A549 (cell line): ENCODE results near the gene NFILZ. TPM values are rescaled to one million over a fixed set of nuclear protein-coding genes. Genes with fewer than 3 reads are reported as not detected.
A peak's percentile ranks its signal among the peaks of the same experiment; 100 is the strongest.

ENCODE experiments used
- ATAC-seq, 2 experiments: fragments of 200-7000 bp in 1 of 2; fragments of >200 bp in 1 of 2; cut with Nextera tagmentation in 1 of 2; cut with Tn5 transposase in 1 of 2; 3 replicates each; pipeline versions ENCODE4 v1.8.0 to v1.9.1; 2018 to 2020; ENCODE audit warnings: mild to moderate bottlenecking in 1 of 2, moderate library complexity in 1 of 2
- CTCF ChIA-PET: fragments of 300-600 bp; sonication (Branson Sonifier 250); formaldehyde crosslinking; extraction: SDS; loops from one replicate; lab custom pipeline; 2021; ENCODE audit warnings: antibody characterized with exemption, inconsistent platforms; lab: Yijun Ruan, JAX
- POLR2A ChIA-PET: fragments of 350-600 bp; formaldehyde crosslinking; extraction: SDS; loops from one replicate; lab custom pipeline; 2021; ENCODE audit warnings: antibody characterized with exemption, inconsistent platforms; lab: Yijun Ruan, JAX
- DNase-seq, 2 experiments: peaks; one replicate each; pipeline versions ENCODE4 v3.0.0 to v3.0.0-alpha.2; 2011 to 2016; ENCODE audit warnings: low read depth in 1 of 2, low spot score in 1 of 2
- FAIRE-seq: peaks from 2 replicates; lab custom pipeline; 2011; peaks lifted over from hg19 to GRCh38; lab: Jason Lieb, UNC
- H3K27ac ChIP-seq, 2 experiments: fragments of >200 bp; sonication (Bioruptor Twin); formaldehyde crosslinking; 3 replicates each; pipeline ENCODE4 v1.5.1; 2016 to 2017
- H3K4me1 ChIP-seq: fragments of >200 bp; sonication (Bioruptor Twin); formaldehyde crosslinking; 3 replicates; pipeline ENCODE4 v1.6.1; 2016
- H3K4me2 ChIP-seq: fragments of >200 bp; sonication (Bioruptor Twin); formaldehyde crosslinking; 3 replicates; pipeline ENCODE4 v1.6.1; 2016
- H3K4me3 ChIP-seq: fragments of >200 bp; sonication (Bioruptor Twin); formaldehyde crosslinking; 3 replicates; pipeline ENCODE4 v1.5.1; 2016
- H3K9me3 ChIP-seq: fragments of >200 bp; sonication (Bioruptor Twin); formaldehyde crosslinking; 3 replicates; pipeline ENCODE4 v1.6.1; 2016
- BHLHE40 ChIP-seq: IDR thresholded peaks from 2 replicates; pipeline ENCODE4 v1.6.1; 2012; ENCODE audit warnings: low read depth, low read length, inconsistent platforms
- CBX8 ChIP-seq: fragments of 200-600 bp; sonication (generic); IDR thresholded peaks from 2 replicates; pipeline ENCODE4 v1.6.1; 2016
- CEBPB ChIP-seq, 2 experiments: fragments of >200 bp in 1 of 2; sonication (Bioruptor Twin) in 1 of 2; formaldehyde crosslinking in 1 of 2; IDR thresholded peaks; 2 replicates each; pipeline ENCODE4 v1.6.1; 2012 to 2016
- FOSB ChIP-seq: fragments of 250-450 bp; sonication (Bioruptor Pico); IDR thresholded peaks from 2 replicates; pipeline ENCODE4 v1.5.0; 2020; ENCODE audit warnings: mild to moderate bottlenecking, moderate library complexity
- FOSL2 ChIP-seq, 2 experiments: fragments of 450-650 bp in 1 of 2; fragments of >200 bp in 1 of 2; sonication (Bioruptor Twin) in 1 of 2; formaldehyde crosslinking; IDR thresholded peaks; 2 replicates each; pipeline versions ENCODE4 v1.5.0 to v1.6.1; 2016 to 2020; ENCODE audit warnings: mild to moderate bottlenecking in 1 of 2, moderate library complexity in 1 of 2
- HDAC2 ChIP-seq: fragments of 200-600 bp; sonication (generic); IDR thresholded peaks from 2 replicates; pipeline ENCODE4 v1.6.1; 2016
- MAFK ChIP-seq: fragments of 450-650 bp; IDR thresholded peaks from 2 replicates; pipeline ENCODE4 v1.6.1; 2014; ENCODE audit not compliant: partially characterized antibody
- MYC ChIP-seq: IDR thresholded peaks from 2 replicates; pipeline ENCODE4 v1.6.1; 2012; ENCODE audit warnings: mild to moderate bottlenecking, inconsistent platforms, low read length, improper control_type of control experiment, borderline replicate concordance
- POLR2AphosphoS2 ChIP-seq: conservative IDR thresholded peaks from 2 replicates; pipeline ENCODE4 v1.6.1; 2012; ENCODE audit warnings: low read length, improper control_type of control experiment, inconsistent platforms
- RAD21 ChIP-seq, 2 experiments: fragments of >200 bp in 1 of 2; sonication (Bioruptor Twin) in 1 of 2; formaldehyde crosslinking in 1 of 2; IDR thresholded peaks in 1 of 2; conservative IDR thresholded peaks in 1 of 2; 2 replicates in 1 of 2; 3 replicates in 1 of 2; pipeline ENCODE4 v1.6.1; 2012 to 2018; ENCODE audit warnings: inconsistent platforms in 1 of 2
- SMC3 ChIP-seq: fragments of >200 bp; sonication (Bioruptor Twin); formaldehyde crosslinking; IDR thresholded peaks from 3 replicates; pipeline ENCODE4 v1.6.1; 2018; ENCODE audit warnings: inconsistent platforms
- ZSCAN20 ChIP-seq: fragments of 250-450 bp; sonication (Bioruptor Pico); IDR thresholded peaks from 2 replicates; pipeline ENCODE4 v1.8.0; 2022; ENCODE audit warnings: mild to moderate bottlenecking, moderate library complexity
- WGBS: methylation state at CpG from one replicate; pipeline ENCODE4 v1.1.6; 2017; ENCODE audit errors: missing lambda C conversion rate; 5-methylcytosine and 5-hydroxymethylcytosine counted together
- polyA plus RNA-seq, 4 experiments: library from polyadenylated mRNA; depleted of rRNA in 3 of 4; stranded (reverse); fragments of >200 nt; fragmentation: RNase III in 1 of 4; extraction: RNeasy Plus Mini Kit Qiagen cat#74134 plus additional on column Dnase treatment in 1 of 4; gene quantifications; 2 replicates in 3 of 4; 3 replicates in 1 of 4; pipeline ENCODE4 v1.2.3, GENCODE V29; 2011 to 2017
- TF ChIP-seq, protein P1 (sequence below): fragments of 200-600 bp; sonication (generic); IDR thresholded peaks from 2 replicates; pipeline ENCODE4 v1.6.1; 2016; ENCODE audit warnings: antibody characterized with exemption, mild to moderate bottlenecking, moderate library complexity
- TF ChIP-seq, protein P2 (sequence below): fragments of 450-650 bp; IDR thresholded peaks from 2 replicates; pipeline ENCODE4 v1.6.1; 2014; ENCODE audit warnings: antibody characterized with exemption

The NFILZ gene
- polyA plus RNA-seq, 2 of the 4 experiments (the other 2 are of a cell fraction): not detected

DNA sequence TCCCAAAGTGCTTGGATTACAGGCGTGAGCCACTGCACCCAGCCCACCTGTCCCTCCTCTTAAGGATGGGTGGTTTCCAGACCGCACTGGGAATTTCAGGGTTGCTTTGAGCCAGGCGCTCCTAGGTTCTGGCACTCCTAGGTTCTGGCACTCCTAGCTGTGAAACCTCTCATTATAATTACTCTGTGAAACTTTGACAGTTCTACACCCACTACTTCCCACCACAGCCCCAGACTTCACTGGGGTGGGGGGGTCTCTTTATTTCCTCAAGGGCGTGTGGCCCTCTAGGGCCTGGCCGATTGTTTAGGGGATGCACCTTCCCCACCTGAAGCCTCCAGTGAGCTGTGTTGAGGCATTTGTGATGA is 17.6 kb upstream of the NFILZ start:
- no peak for FAIRE-seq
- ATAC-seq: no peak
- Histone ChIP-seq H3K4me3 (no peak overlapping the region), H3K4me1 (peaks cover 61% of the 10 kb centered on the region), H3K4me2 (peak overlapping the region; percentile 76; the same call in 2 of the 3 replicates), H3K9me3 (no peaks in the 10 kb centered on the region), H3K27ac (peak overlapping the region; percentile 98 to 99)
- no peak for DNase-seq
- ChIA-PET POLR2A (interaction anchor here (1.6 kb wide), 1 partner anchor 22 kb away, joined by 6 read pairs; no protein-coding TSS in a partner anchor), CTCF (interaction anchor here (0.7 to 6.3 kb wide), 9 partner anchors 9 to 1194 kb away, joined by 3 to 46 read pairs (median 5); partner anchors contain the start of gene NFILZ)
- WGBS: 83% methylated on average over 5 of the region's 5 CpGs
- TF ChIP-seq MAFK (no peak), RAD21 (conservative IDR thresholded peaks at IDR 0.05 in 1 of 2, IDR thresholded peaks at IDR 0.05 in 1 of 2) (no peak), FOSL2 (IDR thresholded peaks at IDR 0.05) (no peak), FOSL2 (CRISPR knock-in tag; IDR thresholded peaks at IDR 0.05) (no peak), MYC (no peak), POLR2AphosphoS2 (no peak), SMC3 (no peak)
- TF ChIP-seq, protein P1, sequence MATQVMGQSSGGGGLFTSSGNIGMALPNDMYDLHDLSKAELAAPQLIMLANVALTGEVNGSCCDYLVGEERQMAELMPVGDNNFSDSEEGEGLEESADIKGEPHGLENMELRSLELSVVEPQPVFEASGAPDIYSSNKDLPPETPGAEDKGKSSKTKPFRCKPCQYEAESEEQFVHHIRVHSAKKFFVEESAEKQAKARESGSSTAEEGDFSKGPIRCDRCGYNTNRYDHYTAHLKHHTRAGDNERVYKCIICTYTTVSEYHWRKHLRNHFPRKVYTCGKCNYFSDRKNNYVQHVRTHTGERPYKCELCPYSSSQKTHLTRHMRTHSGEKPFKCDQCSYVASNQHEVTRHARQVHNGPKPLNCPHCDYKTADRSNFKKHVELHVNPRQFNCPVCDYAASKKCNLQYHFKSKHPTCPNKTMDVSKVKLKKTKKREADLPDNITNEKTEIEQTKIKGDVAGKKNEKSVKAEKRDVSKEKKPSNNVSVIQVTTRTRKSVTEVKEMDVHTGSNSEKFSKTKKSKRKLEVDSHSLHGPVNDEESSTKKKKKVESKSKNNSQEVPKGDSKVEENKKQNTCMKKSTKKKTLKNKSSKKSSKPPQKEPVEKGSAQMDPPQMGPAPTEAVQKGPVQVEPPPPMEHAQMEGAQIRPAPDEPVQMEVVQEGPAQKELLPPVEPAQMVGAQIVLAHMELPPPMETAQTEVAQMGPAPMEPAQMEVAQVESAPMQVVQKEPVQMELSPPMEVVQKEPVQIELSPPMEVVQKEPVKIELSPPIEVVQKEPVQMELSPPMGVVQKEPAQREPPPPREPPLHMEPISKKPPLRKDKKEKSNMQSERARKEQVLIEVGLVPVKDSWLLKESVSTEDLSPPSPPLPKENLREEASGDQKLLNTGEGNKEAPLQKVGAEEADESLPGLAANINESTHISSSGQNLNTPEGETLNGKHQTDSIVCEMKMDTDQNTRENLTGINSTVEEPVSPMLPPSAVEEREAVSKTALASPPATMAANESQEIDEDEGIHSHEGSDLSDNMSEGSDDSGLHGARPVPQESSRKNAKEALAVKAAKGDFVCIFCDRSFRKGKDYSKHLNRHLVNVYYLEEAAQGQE: no peak

DNA sequence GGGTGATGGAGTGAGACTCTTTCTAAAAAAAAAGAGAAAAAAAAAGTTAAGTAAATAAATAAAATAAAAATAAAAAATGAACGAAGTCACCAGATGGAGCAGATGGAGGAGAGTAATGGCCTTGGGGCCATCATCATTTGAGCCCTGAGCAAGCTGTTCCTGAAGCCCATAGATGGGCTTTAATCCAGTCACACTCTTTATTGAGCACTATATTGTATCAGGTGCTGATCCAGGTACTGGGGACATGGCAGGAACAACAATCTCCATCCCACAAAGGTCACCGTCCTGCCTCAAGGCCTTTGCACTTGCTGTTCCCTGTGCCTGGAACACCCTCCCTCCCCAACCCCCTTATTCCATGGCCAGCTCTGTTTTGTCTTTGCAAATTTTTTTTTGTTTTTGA is 16.0 kb upstream of the NFILZ start:
- Histone ChIP-seq H3K9me3 (no peaks in the 10 kb centered on the region), H3K4me1 (peaks cover 57% of the 10 kb centered on the region), H3K27ac (peak overlapping the region; percentile 78 to 99), H3K4me2 (no peak overlapping the region), H3K4me3 (no peak overlapping the region)
- 85% methylated on average over 2 of the region's 2 CpGs for WGBS
- no peak for ATAC-seq
- POLR2A ChIA-PET: no interaction called here
- CTCF ChIA-PET: interaction anchor here (0.6 to 6.3 kb wide), 8 partner anchors 16 to 79 kb away, joined by 4 to 46 read pairs (median 8); partner anchors contain the start of gene NFILZ
- no peak for TF ChIP-seq CEBPB (IDR thresholded peaks at IDR 0.05)
- TF ChIP-seq ZSCAN20 (CRISPR knock-in tag): no peak
- TF ChIP-seq, protein P2, sequence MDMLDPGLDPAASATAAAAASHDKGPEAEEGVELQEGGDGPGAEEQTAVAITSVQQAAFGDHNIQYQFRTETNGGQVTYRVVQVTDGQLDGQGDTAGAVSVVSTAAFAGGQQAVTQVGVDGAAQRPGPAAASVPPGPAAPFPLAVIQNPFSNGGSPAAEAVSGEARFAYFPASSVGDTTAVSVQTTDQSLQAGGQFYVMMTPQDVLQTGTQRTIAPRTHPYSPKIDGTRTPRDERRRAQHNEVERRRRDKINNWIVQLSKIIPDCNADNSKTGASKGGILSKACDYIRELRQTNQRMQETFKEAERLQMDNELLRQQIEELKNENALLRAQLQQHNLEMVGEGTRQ: no peak
- no peak for TF ChIP-seq FOSB (CRISPR knock-in tag)
- TF ChIP-seq HDAC2: no peak
- TF ChIP-seq BHLHE40: no peak
- no peak for FAIRE-seq
- no peak for DNase-seq

DNA sequence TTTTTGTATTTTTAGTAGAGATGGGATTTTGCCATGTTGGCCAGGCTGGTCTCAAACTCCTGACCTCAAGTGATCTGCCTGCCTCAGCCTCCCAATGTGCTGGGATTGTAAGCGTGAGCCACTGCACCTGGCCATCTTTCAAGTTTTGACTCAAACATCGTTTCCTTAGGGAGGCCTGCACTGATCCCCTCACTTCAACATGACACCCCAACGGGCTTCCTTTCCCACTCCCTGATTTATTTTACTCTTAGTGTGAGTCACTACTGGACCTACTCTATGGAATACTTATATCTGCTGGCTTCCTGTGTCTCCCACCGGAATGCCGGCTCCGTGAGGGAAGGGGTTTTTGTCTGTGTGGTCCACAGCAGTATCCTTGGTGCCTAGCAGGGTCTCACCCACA is 15.4 kb upstream of the NFILZ start:
- no peak for TF ChIP-seq CBX8
- Histone ChIP-seq H3K4me2 (peak overlapping the region; percentile 13; the same call in 1 of the 3 replicates), H3K27ac (peak overlapping the region; percentile 78 to 99), H3K4me3 (no peak overlapping the region), H3K9me3 (no peaks in the 10 kb centered on the region), H3K4me1 (peaks cover 57% of the 10 kb centered on the region)
- CTCF ChIA-PET: interaction anchor here (0.7 to 6.3 kb wide), 15 partner anchors 8 to 111 kb away, joined by 3 to 46 read pairs (median 6); partner anchors contain the start of gene NFILZ
- DNase-seq: no peak
- POLR2A ChIA-PET: no interaction called here
- no peak for FAIRE-seq
- no peak for ATAC-seq
- WGBS: 41% methylated on average over 6 of the region's 6 CpGs
